HCT116 (cell line): ENCODE results near the gene WNT5B. TPM values are rescaled to one million over a fixed set of nuclear protein-coding genes. Genes with fewer than 3 reads are reported as not detected.

Experiments used
- ATAC-seq: fragments of 200-7000 bp; cut with Tn5 transposase; 2 replicates; pipeline ENCODE4 v1.9.1; 2020; ENCODE audit warnings: mild to moderate bottlenecking, moderate library complexity
- BruUV-seq: library from RNA; stranded (reverse); fragments of 400-500 nt; replicated peaks from 2 replicates; lab custom pipeline; 2021; lab: Mats Ljungman, UMichigan
- CTCF ChIA-PET: fragments of 300-600 bp; sonication (Branson Sonifier 250); formaldehyde crosslinking; loops from one replicate; lab custom pipeline; 2021; ENCODE audit warnings: antibody characterized with exemption; lab: Charles Lee
- POLR2A ChIA-PET: fragments of 300-600, 350-600 bp; sonication (Branson Sonifier 250); formaldehyde crosslinking; loops from one replicate; lab custom pipeline; 2021; ENCODE audit warnings: antibody characterized with exemption; lab: Charles Lee
- RAD21 ChIA-PET, 2 experiments: fragments of 300-600 bp; sonication (Branson Sonifier 250); formaldehyde crosslinking; loops; one replicate each; lab custom pipeline; 2023; ENCODE audit warnings: low total read pairs in 2 of 2; ENCODE audit not compliant: uncharacterized antibody in 2 of 2, unreplicated experiment in 2 of 2, low non-redundant PET in 1 of 2; lab: Charles Lee
- DNase-seq: peaks from one replicate; pipeline ENCODE4 v3.0.0-alpha.2; 2010; ENCODE audit warnings: low read depth, low spot score
- H2AFZ ChIP-seq: fragments of 200-600 bp; shearing (Covaris generic), sonication (generic); 2 replicates; pipeline ENCODE4 v1.6.1; 2017; ENCODE audit warnings: low read depth, mixed run types, mixed read lengths, antibody characterized with exemption, low read length; ENCODE audit not compliant: poor library complexity, severe bottlenecking
- H3K27ac ChIP-seq: 2 replicates; pipeline ENCODE4 v1.5.1; 2012; ENCODE audit warnings: low read depth, low read length
- H3K27me3 ChIP-seq: fragments of 200-600 bp; sonication (generic); 2 replicates; pipeline ENCODE4 v1.6.1; 2016; ENCODE audit warnings: mixed run types, low read length, mixed read lengths; ENCODE audit not compliant: insufficient read depth
- H3K36me3 ChIP-seq, 2 experiments: fragments of 200-500 bp in 1 of 2; fragments of 200-600 bp in 1 of 2; sonication (Bioruptor generic) in 1 of 2; sonication (generic) in 1 of 2; 2 replicates each; pipeline versions ENCODE4 v1.5.1 to v1.6.1; 2014 to 2016; ENCODE audit warnings: low read length in 2 of 2, inconsistent platforms in 1 of 2, mixed read lengths in 1 of 2, mixed run types in 1 of 2; ENCODE audit not compliant: insufficient read depth in 2 of 2, control insufficient read depth in 1 of 2
- H3K4me1 ChIP-seq, 2 experiments: fragments of 200-600 bp in 1 of 2; sonication (generic) in 1 of 2; 2 replicates each; pipeline versions ENCODE4 v1.5.1 to v1.6.1; 2012 to 2017; ENCODE audit warnings: low read length in 2 of 2, inconsistent platforms in 1 of 2, mild to moderate bottlenecking in 1 of 2, mixed read lengths in 1 of 2, mixed run types in 1 of 2, moderate library complexity in 1 of 2; ENCODE audit not compliant: insufficient read depth in 2 of 2, control insufficient read depth in 1 of 2
- H3K4me2 ChIP-seq: fragments of 200-600 bp; sonication (generic); 2 replicates; pipeline ENCODE4 v1.6.1; 2017; ENCODE audit warnings: mixed run types, low read length, mixed read lengths
- H3K4me3 ChIP-seq, 2 experiments: fragments of 200-600 bp in 1 of 2; sonication (generic) in 1 of 2; replicated peaks in 1 of 2; 2 replicates each; pipeline ENCODE4 v1.5.1; 2011 to 2016; ENCODE audit warnings: low read length in 2 of 2, control low read depth in 1 of 2, low read depth in 1 of 2, mild to moderate bottlenecking in 1 of 2, mixed read lengths in 1 of 2, mixed run types in 1 of 2
- H3K79me2 ChIP-seq: fragments of 200-600 bp; sonication (generic); 2 replicates; pipeline ENCODE4 v1.6.1; 2017; ENCODE audit warnings: mild to moderate bottlenecking, mixed run types, low read length, moderate library complexity, mixed read lengths; ENCODE audit not compliant: insufficient read depth
- H3K9ac ChIP-seq: fragments of 200-600 bp; sonication (generic); 2 replicates; pipeline ENCODE4 v1.6.1; 2016; ENCODE audit warnings: low read length, mixed read lengths
- H3K9me2 ChIP-seq: fragments of 200-600 bp; sonication (generic), shearing (Covaris generic); 2 replicates; pipeline ENCODE4 v1.6.1; 2017; ENCODE audit warnings: mixed run types, mild to moderate bottlenecking, moderate library complexity; ENCODE audit not compliant: insufficient read depth
- H3K9me3 ChIP-seq, 2 experiments: fragments of 200-500 bp in 1 of 2; fragments of 200-600 bp in 1 of 2; sonication (Bioruptor generic) in 1 of 2; sonication (generic) in 1 of 2; 2 replicates each; pipeline ENCODE4 v1.6.1; 2014 to 2017; ENCODE audit warnings: low read length in 2 of 2, mixed read lengths in 2 of 2, inconsistent platforms in 1 of 2, low read depth in 1 of 2, mild to moderate bottlenecking in 1 of 2, mixed run types in 1 of 2, moderate library complexity in 1 of 2; ENCODE audit not compliant: control insufficient read depth in 1 of 2, insufficient read depth in 1 of 2
- H4K20me1 ChIP-seq: fragments of 200-600 bp; sonication (generic), shearing (Covaris generic); 2 replicates; pipeline ENCODE4 v1.6.1; 2017; ENCODE audit warnings: mixed run types, mild to moderate bottlenecking, moderate library complexity; ENCODE audit not compliant: insufficient read depth
- ATF3 ChIP-seq: IDR thresholded peaks from 2 replicates; pipeline ENCODE4 v1.6.1; 2012
- CEBPB ChIP-seq: IDR thresholded peaks from 2 replicates; pipeline ENCODE4 v1.6.1; 2012; ENCODE audit warnings: low read depth
- EGR1 ChIP-seq: IDR thresholded peaks from 2 replicates; pipeline ENCODE4 v1.6.1; 2012; ENCODE audit warnings: low read depth
- EZH2 ChIP-seq: fragments of 200-600 bp; sonication (generic); IDR thresholded peaks from 2 replicates; pipeline ENCODE4 v1.6.1; 2017; ENCODE audit warnings: antibody characterized with exemption, mixed run types
- EZH2phosphoT487 ChIP-seq: fragments of 200-600 bp; IDR thresholded peaks from 2 replicates; pipeline ENCODE4 v1.6.1; 2018; ENCODE audit warnings: antibody characterized with exemption, borderline replicate concordance
- FOSL1 ChIP-seq: IDR thresholded peaks from 2 replicates; pipeline ENCODE4 v1.6.1; 2012; ENCODE audit warnings: low read depth
- JUND ChIP-seq: IDR thresholded peaks from 2 replicates; pipeline ENCODE4 v1.6.1; 2012
- MAX ChIP-seq: IDR thresholded peaks from 2 replicates; pipeline ENCODE4 v1.6.1; 2012
- POLR2A ChIP-seq: IDR thresholded peaks from 2 replicates; pipeline ENCODE4 v1.7.0; 2011; ENCODE audit warnings: borderline replicate concordance; ENCODE audit not compliant: insufficient read depth, insufficient read length; ENCODE audit errors: extremely low read depth
- POLR2AphosphoS5 ChIP-seq: IDR thresholded peaks from 2 replicates; pipeline ENCODE4 v1.6.1; 2011; ENCODE audit warnings: mild to moderate bottlenecking, low read depth, low read length, moderate library complexity
- SIN3A ChIP-seq: IDR thresholded peaks from 2 replicates; pipeline ENCODE4 v1.6.1; 2012; ENCODE audit warnings: low read depth
- SP1 ChIP-seq: IDR thresholded peaks from 2 replicates; pipeline ENCODE4 v1.6.1; 2012; ENCODE audit warnings: low read depth
- SRF ChIP-seq: IDR thresholded peaks from 2 replicates; pipeline ENCODE4 v1.6.1; 2012; ENCODE audit warnings: low read depth
- YY1 ChIP-seq: IDR thresholded peaks from 2 replicates; pipeline ENCODE4 v1.6.1; 2011; ENCODE audit warnings: low read length, low read depth, moderate library complexity, mild to moderate bottlenecking; ENCODE audit not compliant: insufficient replicate concordance; ENCODE audit errors: extremely low read depth
- ZBTB33 ChIP-seq: IDR thresholded peaks from 2 replicates; pipeline ENCODE4 v1.6.1; 2011; ENCODE audit warnings: mild to moderate bottlenecking, low read length, moderate library complexity; ENCODE audit not compliant: insufficient replicate concordance; ENCODE audit errors: extremely low read depth
- ZFX ChIP-seq: fragments of 450-650 bp; IDR thresholded peaks from 2 replicates; pipeline ENCODE4 v1.6.1; 2017
- intact Hi-C: fragments of 100-400 bp; cut with micrococcal nuclease; formaldehyde crosslinking; loops from 2 replicates; pipeline ENCODE4 v1.10.0; 2022
- total RNA-seq: library from RNA; stranded (reverse); gene quantifications from one replicate; pipeline ENCODE4 v1.2.1, GENCODE V29; 2021; ENCODE audit not compliant: unreplicated experiment
- TF ChIP-seq, protein P1 (sequence below), 3 experiments: fragments of 200-600 bp in 1 of 3; sonication (generic) in 1 of 3; IDR thresholded peaks in 2 of 3; conservative IDR thresholded peaks in 1 of 3; 2 replicates each; pipeline ENCODE4 v1.5.1; 2012 to 2017; ENCODE audit warnings: low read depth in 2 of 3, low read length in 2 of 3, antibody characterized with exemption in 1 of 3, borderline replicate concordance in 1 of 3, control low read depth in 1 of 3, mild to moderate bottlenecking in 1 of 3, mixed read lengths in 1 of 3, mixed run types in 1 of 3, moderate library complexity in 1 of 3; ENCODE audit not compliant: insufficient read depth in 1 of 3
- TF ChIP-seq, protein P2 (sequence below): IDR thresholded peaks from 2 replicates; pipeline ENCODE4 v1.6.1; 2012; ENCODE audit warnings: low read depth

The WNT5B gene
- total RNA-seq, 1 experiment from 2014 or later = 0.52 TPM

DNA sequence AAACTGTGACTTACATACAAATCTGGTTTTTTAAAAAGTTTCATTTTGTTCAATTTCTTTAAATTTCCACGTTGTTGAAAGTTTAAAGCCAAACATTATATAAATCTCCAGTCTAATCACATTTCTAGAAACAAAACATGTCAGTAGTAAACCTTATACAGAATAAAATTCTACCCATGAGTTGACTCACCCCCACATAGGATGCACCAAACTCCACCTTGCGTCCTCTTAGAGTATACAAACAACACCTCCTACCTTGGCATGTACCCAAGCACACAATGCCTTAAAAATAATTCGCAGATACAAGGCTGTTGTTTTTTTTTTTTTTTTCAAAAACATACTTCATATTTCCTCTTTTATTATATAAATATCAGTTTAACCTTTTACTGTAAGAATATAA is 38.0 kb upstream of the WNT5B start:
- POLR2A ChIA-PET = no interaction called here
- Histone ChIP-seq H2AFZ (no peak overlapping the region), H4K20me1 (no peaks in the 10 kb centered on the region), H3K9ac (no peak overlapping the region), H3K9me2 (no peaks in the 10 kb centered on the region), H3K9me3 (no peaks in the 10 kb centered on the region), H3K27me3 (no peaks in the 10 kb centered on the region), H3K4me3 (no peak overlapping the region), H3K27ac (no peak overlapping the region), H3K79me2 (peaks cover 44% of the 10 kb centered on the region), H3K4me2 (no peak overlapping the region), H3K36me3 (no peaks in the 10 kb centered on the region)
- BruUV-seq = no TSS peak
- ATAC-seq (no peak), DNase-seq (no peak)
- intact Hi-C loops = no loop called here
- CTCF ChIA-PET = no interaction called here
- TF ChIP-seq ZFX (no peak), CEBPB (no peak), EZH2phosphoT487 (no peak), POLR2A (no peak), ZBTB33 (no peak), EZH2 (no peak), YY1 (no peak), FOSL1 (no peak), SP1 (no peak), EGR1 (no peak), JUND (no peak), SIN3A (no peak), POLR2AphosphoS5 (no peak), SRF (no peak), MAX (no peak), ATF3 (no peak)
- TF ChIP-seq, protein P1, sequence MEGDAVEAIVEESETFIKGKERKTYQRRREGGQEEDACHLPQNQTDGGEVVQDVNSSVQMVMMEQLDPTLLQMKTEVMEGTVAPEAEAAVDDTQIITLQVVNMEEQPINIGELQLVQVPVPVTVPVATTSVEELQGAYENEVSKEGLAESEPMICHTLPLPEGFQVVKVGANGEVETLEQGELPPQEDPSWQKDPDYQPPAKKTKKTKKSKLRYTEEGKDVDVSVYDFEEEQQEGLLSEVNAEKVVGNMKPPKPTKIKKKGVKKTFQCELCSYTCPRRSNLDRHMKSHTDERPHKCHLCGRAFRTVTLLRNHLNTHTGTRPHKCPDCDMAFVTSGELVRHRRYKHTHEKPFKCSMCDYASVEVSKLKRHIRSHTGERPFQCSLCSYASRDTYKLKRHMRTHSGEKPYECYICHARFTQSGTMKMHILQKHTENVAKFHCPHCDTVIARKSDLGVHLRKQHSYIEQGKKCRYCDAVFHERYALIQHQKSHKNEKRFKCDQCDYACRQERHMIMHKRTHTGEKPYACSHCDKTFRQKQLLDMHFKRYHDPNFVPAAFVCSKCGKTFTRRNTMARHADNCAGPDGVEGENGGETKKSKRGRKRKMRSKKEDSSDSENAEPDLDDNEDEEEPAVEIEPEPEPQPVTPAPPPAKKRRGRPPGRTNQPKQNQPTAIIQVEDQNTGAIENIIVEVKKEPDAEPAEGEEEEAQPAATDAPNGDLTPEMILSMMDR (IDR thresholded peaks at IDR 0.05 in 2 of 3, conservative IDR thresholded peaks at IDR 0.05 in 1 of 3; ENCODE audit: borderline replicate concordance in 1 of 3, insufficient read depth in 1 of 3, low read depth in 2 of 3, low read length in 2 of 3) = no peak
- TF ChIP-seq, protein P2, sequence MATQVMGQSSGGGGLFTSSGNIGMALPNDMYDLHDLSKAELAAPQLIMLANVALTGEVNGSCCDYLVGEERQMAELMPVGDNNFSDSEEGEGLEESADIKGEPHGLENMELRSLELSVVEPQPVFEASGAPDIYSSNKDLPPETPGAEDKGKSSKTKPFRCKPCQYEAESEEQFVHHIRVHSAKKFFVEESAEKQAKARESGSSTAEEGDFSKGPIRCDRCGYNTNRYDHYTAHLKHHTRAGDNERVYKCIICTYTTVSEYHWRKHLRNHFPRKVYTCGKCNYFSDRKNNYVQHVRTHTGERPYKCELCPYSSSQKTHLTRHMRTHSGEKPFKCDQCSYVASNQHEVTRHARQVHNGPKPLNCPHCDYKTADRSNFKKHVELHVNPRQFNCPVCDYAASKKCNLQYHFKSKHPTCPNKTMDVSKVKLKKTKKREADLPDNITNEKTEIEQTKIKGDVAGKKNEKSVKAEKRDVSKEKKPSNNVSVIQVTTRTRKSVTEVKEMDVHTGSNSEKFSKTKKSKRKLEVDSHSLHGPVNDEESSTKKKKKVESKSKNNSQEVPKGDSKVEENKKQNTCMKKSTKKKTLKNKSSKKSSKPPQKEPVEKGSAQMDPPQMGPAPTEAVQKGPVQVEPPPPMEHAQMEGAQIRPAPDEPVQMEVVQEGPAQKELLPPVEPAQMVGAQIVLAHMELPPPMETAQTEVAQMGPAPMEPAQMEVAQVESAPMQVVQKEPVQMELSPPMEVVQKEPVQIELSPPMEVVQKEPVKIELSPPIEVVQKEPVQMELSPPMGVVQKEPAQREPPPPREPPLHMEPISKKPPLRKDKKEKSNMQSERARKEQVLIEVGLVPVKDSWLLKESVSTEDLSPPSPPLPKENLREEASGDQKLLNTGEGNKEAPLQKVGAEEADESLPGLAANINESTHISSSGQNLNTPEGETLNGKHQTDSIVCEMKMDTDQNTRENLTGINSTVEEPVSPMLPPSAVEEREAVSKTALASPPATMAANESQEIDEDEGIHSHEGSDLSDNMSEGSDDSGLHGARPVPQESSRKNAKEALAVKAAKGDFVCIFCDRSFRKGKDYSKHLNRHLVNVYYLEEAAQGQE = no peak
- TF ChIP-seq, all 23 proteins: peak for 0
- peaks cover 25 to 33% of the 10 kb centered on the region in 2 experiments for H3K4me1 ChIP-seq
- RAD21 ChIA-PET = no interaction called here
